Stimulated activated CD4-positive, alpha-beta T cell treated with anti-CD3 and anti-CD28 coated beads, Interleukin-4, amount 100 ng/mL, for 1 hour (primary cell): ENCODE results near the gene DHCR7.
"Not testable (repeated sequence)": the region's sequence is repeated elsewhere in the genome, so short reads cannot be mapped to it uniquely, and the experiment has no call there.

Experiments used
- DNase-seq: peaks from one replicate; pipeline ENCODE4 v3.0.0-alpha.2; 2020

Gene DHCR7

DNA sequence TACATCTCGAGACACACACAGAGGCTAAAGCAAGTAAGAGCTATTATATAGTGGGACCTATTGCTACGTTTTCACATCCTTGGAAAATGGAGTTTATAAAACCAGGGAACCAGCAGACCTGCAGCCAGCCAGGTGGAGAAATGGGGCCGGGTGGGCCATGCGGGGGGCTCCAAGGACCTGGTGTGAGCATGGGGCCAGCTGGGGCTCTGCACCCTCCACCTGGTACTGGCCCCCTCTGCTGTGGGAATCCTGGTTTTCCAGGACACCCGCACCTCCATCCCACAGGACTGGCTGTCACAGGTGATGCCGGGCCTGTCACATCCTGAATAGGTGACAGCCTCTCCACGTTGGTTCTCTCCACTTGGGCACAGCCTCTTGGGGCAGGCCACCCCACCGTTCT is 11.3 kb downstream of the DHCR7 start:
- no peak for DNase-seq

GRCh38 chr11:71435278-71435951 is 12.8 kb downstream of the DHCR7 start:
- no peak for DNase-seq

DNA sequence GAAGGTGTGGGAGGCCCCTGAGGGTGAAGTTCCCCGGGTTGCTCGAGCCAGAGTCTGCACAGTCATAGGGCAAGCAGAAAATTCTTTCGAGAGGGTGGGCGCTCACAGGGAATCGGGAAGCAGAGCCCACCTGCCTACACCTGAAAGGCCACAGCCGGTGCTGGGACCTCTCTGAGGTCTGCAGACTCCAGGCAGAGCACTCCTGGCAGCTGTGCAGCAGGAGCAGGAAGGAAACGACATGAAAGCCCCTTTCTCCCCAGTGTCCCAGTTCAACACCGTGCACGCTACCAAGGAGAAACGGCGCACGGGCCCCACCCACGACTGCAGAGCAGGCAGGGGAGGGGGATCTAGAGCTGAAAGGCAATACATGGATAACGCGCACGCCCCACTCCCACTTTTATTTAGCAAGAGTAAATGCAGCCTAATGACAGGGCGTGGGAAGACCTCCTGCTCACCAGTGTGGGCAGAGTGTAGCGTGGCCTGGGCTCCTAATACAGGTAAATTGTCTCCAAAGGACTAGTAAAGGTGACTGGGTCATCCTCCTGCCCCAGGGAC is 13.5 kb downstream of the DHCR7 start:
- no peak for DNase-seq

DNA sequence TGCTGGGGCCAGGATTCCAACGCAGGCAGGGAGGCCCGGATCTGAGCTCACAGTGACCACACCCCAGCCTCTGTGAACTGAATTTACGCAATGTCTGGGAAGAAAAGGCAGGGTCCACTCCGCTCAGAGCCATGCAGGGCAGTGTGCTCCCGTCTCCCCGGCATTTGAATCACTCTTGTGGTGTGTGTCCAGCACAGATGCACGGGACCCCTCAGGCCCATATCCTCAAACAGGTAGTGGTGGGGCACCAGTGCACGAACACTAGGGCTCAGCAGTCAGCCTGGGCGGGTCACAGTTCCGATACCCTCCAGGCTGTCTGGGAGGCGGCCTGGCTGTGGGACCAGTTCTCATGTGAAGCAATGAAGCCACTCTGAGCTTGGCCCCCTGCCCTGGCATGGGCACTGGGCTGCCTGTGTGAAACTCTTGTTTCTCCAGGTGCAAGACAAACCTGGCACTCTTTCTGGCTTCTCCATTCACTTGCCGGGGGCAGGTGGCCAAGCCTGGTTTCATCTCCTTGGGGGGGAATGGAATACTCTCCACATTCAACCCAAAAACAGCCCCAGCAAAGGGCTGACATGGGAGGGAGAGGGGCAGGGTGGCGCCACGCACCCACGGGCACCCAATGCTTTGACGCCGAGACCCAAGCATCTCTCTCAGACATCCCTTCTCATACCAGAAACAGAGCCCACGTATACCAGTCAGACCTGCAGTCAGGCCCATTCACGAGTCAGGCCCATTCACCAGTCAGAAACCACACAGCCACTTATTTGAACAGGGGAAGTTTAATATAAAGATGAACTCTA is 14.3 kb downstream of the DHCR7 start:
- no peak for DNase-seq

- DNase-seq, result no peak
Measured at GRCh38 chr11:71432761-71433647, 15.2 kb downstream of the DHCR7 start.

GRCh38 chr11:71431271-71431670 is 16.9 kb downstream of the DHCR7 start:
- DNase-seq, result no peak

DNA sequence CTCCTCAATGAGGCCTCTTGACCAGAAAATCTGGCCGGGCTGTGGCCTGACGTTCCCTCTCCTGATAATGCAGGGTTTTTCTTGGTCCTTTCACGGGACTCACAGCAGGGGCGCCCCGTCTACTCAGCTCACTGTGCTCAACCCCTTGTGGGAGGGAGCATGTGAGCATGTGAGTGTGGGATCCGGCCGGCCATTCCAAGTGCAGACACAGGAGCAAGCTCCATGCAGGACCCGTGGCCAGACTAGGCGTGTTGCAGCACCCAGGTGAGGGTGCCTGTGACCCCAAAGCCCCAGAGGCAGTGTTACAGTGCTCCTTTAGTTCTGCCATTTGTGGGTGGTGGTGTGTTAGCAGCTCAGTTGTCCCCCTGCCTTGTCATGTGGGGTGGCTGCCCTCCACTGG is 18.0 kb downstream of the DHCR7 start:
- DNase-seq, result no peak

DNA sequence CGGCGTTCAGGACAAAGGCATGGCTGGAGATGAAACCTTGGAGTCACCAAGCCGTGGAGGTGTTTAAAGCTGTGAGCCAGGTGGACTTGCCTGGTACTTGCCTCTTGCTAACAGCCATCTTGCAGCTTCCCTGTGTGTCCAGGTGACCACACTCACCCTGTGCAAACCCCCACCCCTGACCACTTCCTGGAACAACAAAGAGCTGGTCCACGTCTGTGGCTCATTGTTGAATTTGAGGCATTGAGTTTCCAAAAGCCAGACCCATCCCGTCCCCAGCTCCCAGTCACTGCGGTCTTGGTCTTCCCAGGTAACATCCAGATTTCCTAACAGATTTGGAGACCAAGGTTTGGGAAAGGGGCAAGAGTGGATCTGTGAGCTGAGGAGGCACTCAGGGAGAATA is 18.5 kb downstream of the DHCR7 start:
- DNase-seq, result no peak

- no peak for DNase-seq
Measured at GRCh38 chr11:71428861-71429435, 19.2 kb downstream of the DHCR7 start.

DNA sequence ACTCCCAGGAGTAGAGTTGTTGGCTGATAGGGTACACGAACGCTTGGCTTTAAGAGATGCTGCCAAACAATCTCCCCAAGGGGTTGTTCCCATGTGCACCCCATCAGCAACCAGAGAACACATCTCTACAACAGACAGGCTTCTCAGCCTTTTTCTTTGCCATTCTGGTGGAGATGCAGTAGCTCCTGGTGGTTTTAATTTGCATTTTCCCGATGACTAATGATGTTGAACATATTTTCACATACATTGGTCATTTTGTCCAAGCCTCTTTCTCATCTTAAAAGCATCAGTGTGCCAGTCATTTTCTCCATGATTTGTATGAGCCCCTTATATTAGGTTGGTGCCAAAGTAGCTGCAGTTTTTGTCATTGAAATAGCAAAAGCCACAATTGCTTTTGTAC is 21.8 kb downstream of the DHCR7 start:
- DNase-seq, result no peak

DNA sequence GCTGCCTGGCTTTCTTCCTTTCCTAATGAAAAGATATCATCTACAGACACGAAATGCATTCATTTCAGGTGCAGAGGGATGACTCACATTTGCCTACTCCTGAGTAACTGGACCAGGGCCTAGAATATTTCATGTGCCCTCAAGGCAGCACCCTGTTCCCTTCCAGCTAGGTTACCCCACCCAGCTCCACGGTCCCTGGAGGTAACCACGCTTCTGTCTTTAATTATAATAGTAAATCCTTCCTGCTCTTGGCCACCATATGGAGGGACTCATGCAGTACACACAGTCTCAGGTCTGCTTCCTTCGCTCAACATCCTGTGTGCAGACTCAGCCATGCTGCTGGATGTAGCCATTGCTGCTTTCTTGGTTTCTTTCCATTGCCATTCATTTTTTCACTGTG is 22.3 kb downstream of the DHCR7 start:
- DNase-seq, result no peak

DNA sequence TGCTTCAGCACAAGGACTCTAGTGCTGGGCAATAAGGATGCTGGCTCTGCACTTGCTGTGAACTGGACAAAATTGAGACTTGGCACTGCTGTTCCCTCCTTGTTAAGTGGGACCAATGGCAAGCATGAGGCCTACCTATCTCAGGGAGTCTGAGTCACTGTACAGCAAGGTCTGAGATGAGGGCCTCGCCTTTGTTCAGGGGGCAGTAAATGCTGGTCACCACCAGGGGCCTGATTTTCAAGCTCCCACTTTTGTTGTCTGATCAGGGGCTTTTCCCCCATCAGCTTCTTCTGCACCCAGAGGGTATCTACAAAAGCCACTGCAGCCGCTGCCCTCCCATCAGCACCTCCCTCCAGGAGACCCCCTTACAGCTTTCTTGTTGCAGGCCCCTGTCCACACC is 22.8 kb downstream of the DHCR7 start:
- no peak for DNase-seq

GRCh38 chr11:71423181-71423790 is 24.9 kb downstream of the DHCR7 start:
- no peak for DNase-seq

DNA sequence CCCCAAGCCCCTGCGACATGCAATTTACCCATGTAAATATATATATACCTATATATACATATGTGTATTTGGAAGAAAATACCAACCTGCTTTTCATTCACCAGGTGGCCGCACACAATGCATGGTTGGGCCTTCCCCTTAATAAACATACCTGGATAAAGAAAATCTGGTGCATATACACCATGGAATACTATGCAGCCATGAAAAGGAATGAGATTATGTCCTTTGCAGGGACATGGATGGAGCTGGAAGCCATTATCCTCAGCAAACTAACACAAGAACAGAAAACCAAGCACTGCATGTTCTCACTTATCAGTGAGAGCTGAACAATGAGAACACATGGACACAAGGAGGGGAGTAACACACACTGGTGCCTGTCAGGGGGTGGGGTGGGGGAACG is 25.9 kb downstream of the DHCR7 start:
- not testable (repeated sequence) for DNase-seq

DNA sequence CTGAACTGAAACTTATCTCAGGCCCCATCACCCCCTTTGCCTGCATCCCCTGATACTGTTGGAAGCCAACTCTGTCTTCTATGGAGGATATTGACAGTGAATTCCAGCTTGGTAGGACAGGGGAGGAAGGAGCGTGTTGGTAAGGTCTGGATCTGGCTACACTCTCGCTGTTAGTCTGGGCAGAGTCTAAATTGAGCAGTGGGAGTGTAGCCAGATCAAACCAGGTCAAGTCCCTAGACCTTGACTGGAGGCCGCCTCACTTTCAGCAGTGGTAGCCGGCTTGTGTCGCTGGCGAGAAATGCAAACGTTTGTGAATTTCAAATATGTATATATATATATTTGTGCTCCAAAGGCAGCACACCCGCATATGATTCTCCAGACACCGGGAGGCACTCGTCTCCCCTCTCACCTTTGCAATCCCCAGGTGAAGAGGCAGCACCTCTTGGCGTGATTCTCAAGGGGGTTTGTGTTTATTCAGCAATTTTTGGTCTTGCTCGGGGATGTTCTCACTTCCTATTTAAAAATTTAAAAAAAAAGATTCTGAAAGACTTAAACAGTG is 26.7 kb downstream of the DHCR7 start:
- DNase-seq, result no peak

- DNase-seq, result no peak
Measured at GRCh38 chr11:71420455-71421241, 27.5 kb downstream of the DHCR7 start.

- no peak for DNase-seq
Measured at GRCh38 chr11:71418643-71419042, 29.6 kb downstream of the DHCR7 start.

- no peak for DNase-seq
Measured at GRCh38 chr11:71414645-71415044, 33.5 kb downstream of the DHCR7 start.

DNA sequence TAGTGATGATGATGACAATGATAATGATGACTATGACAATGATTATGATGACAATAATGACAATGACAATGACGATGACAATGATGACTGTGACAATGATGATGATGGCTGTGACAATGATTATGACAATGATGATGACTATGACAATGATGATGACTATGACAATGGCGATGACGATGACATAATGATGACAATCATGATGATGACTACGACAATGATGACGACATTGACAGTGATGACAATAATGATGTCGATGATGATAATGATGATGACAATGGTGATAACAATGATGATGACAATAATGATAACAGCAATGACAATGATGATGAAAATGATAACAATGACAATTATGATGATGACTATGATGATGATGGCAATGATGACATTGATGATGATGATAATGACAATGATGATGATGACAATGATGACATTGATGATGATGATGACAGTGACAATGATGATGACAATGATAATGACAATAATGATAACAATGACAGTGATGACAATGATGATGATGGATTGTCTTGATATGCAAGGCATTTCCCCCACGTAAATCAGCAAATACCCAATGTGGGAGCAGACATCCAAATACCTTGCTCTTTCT is 37.7 kb downstream of the DHCR7 start:
- DNase-seq, result no peak

DNA sequence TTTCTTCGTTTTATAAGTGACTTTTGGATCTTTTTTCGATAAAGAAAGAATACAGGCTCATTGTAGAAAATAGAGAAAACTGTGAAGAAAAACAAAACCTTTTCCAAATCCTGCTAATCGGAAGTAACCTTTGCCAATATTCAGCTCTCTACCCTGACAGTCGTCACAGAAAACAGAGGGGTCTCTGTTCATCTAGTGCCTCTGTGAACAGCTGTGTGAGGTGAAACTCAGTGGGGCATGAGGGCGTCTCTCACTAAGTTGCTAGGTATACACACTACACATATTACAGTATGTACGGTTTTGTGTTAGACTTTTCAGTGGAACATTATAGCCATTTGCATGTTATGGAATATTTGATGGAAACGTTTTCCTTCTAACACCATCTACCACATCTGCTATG is 39.4 kb downstream of the DHCR7 start:
- no peak for DNase-seq

DNA sequence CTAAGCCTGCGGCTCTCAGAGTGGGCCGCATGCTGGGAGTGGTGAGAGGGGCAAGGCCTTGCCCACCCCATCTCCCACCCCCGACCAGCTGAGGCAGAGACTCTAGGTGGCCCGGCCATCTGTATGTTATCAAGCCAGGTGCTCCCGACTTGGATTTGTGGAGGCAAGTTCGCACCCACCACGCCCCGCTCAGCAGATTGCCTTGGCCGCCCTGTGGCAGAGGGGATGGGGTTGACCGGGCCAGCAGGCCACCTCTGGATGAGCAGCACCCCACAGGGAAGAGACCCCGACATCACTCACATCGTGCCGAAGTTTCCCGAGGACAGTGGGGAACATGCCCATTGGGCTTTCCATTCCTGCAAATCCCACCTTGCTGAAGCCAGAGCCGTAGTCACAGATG is 40.8 kb downstream of the DHCR7 start:
- DNase-seq, result no peak
